MG63 (cell line): Measurements from ENCODE around the gene KAT7. TPM values are rescaled to one million over a fixed set of nuclear protein-coding genes. Genes with fewer than 3 reads are reported as not detected.

Experiments used
- DNase-seq: peaks from one replicate; pipeline ENCODE4 v3.0.0-alpha.2; 2020
- H3K27me3 ChIP-seq: fragments of 250-450 bp; sonication (Bioruptor Pico); 2 replicates; pipeline ENCODE4 v1.5.1; 2020; ENCODE audit warnings: mild to moderate bottlenecking, moderate library complexity
- H3K36me3 ChIP-seq: fragments of 250-450 bp; sonication (Bioruptor Pico); 2 replicates; pipeline ENCODE4 v1.5.1; 2020; ENCODE audit warnings: mild to moderate bottlenecking, moderate library complexity
- H3K4me3 ChIP-seq: fragments of 250-450 bp; sonication (Bioruptor Pico); 2 replicates; pipeline ENCODE4 v1.5.1; 2020; ENCODE audit warnings: mild to moderate bottlenecking, moderate library complexity
- H3K9me3 ChIP-seq: fragments of 250-450 bp; sonication (Bioruptor Pico); 2 replicates; pipeline ENCODE4 v1.5.1; 2020; ENCODE audit warnings: mild to moderate bottlenecking, moderate library complexity
- total RNA-seq: library from RNA; depleted of rRNA; stranded (reverse); fragments of >200 nt; shearing (Covaris generic); gene quantifications from 2 replicates; pipeline ENCODE4 v1.2.3, GENCODE V29; 2014; ENCODE audit warnings: low replicate concordance; rRNA removed

The KAT7 gene
- total RNA-seq = 31.0 and 40.6 TPM in 2 replicates

- Histone ChIP-seq H3K27me3 (no peaks in the 10 kb centered on the region), H3K9me3 (no peaks in the 10 kb centered on the region), H3K4me3 (peak within 1 kb of the TSS; percentile 97), H3K36me3 (peaks cover 32% of the 10 kb centered on the region)
- DNase-seq = peak; percentile 100
Measured at GRCh38 chr17:49788478-49789242, at the start of gene KAT7. KAT7 (plus strand) TSS chr17:49788681; CDS start chr17:49788835, 154 bp downstream.

- Histone ChIP-seq H3K4me3 (no peak overlapping the region), H3K27me3 (no peaks in the 10 kb centered on the region), H3K9me3 (no peaks in the 10 kb centered on the region), H3K36me3 (no peaks in the 10 kb centered on the region)
- DNase-seq = no peak
Measured at GRCh38 chr17:49739641-49740271, 48.7 kb upstream of the KAT7 start.

DNA sequence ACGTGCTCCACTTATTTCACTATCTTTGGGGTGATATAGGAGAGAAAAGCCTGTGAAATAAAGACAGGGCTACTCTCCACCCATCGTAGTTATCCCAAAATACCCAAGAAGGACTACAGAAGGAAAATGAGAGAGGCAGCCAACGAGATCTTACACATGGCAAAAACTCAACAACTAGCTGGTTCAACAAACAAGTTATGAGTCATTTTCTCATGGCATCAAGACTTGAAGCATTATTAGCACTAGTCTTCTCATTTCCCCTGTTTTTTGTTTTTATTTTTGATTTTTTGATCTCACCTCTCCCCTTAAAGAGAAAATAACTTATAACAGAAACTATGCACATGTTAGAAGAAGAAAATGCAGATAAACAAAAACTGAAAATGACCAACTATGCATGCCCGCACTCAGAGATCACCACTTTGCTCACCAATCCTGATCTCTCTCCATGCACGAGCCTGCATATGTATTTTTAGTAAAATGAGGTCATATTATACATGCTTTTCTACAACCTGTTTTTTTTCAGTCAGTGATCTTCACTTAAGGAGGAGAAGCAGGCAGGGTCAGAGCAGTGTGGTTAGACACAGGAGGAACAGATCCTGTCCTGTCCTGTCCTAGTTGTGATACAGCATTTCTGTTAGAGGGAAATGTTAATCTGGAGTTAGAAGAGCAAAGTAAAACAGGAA, 47.3 kb upstream of the KAT7 start:
- no peaks in the 10 kb centered on the region for H3K36me3 ChIP-seq
- peak; percentile 33 for DNase-seq
- no peaks in the 10 kb centered on the region for H3K27me3 ChIP-seq
- no peaks in the 10 kb centered on the region for H3K9me3 ChIP-seq
- H3K4me3 ChIP-seq = no peak overlapping the region

DNA sequence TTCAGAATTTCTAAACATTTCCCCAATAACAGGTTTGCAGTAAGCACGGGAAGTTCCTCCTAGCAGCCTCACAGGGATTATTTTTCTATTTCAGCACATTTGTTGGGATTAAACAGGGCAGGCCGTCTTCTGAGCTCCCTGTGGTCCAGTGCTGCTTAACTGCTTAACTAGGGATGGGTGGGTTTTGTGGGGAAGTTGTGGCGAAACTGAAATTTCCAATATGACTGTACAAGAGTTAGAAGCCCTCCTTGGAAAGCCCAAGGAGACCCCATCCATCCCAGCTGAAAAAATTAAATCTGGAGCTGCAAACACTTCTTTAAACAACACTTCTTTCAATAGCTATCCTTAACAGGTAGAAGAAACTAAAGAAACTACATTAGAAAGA, 46.8 kb upstream of the KAT7 start:
- DNase-seq = no peak
- Histone ChIP-seq H3K9me3 (no peaks in the 10 kb centered on the region), H3K27me3 (no peaks in the 10 kb centered on the region), H3K36me3 (no peaks in the 10 kb centered on the region), H3K4me3 (no peak overlapping the region)

- Histone ChIP-seq H3K9me3 (no peaks in the 10 kb centered on the region), H3K27me3 (no peaks in the 10 kb centered on the region), H3K4me3 (no peak overlapping the region), H3K36me3 (no peaks in the 10 kb centered on the region)
- DNase-seq = no peak
Measured at GRCh38 chr17:49742166-49742638, 46.3 kb upstream of the KAT7 start.

DNA sequence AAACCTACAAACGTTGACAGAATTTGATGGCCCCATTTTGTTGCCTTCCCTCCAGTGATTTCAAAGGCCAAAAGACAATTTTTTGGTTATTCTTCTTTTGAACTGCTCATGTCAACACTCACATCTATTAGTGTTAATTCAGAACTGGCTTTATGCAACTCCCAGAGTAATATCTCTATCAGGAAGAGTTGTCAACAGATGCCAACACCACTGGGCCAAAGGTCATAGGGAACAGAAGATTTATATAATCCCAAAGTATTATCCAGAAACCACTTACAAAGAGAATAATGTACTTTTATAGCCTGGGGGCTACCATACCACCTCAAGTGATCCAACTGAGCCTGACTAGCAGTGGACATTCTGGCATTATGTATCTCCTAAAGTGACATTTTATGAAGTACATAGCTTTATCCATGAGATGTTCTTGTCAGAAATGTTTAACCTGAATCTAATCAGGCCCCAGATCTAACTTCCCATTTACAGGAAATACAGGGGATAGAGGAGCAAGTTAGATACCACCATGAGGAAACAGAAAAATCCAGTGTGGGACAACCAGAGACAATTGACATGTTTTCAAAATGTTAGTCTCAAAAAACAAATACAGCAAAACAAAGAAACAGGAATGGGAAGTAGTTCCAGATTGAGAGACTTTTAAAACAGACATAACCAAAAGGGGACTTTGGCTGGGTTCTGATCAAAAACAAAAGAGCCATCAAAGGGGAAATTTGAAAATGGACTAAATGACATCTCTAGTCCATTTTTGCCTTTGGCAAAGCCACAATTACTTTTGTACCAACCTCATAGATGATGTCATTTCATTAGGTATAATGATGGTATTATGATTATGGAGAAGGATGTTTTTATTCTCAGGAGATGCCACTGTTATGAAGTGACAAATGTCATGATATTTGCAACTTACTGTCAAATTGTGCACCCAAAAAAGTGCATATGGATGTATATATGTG, 43.0 kb upstream of the KAT7 start:
- H3K9me3 ChIP-seq = no peaks in the 10 kb centered on the region
- H3K4me3 ChIP-seq = no peak overlapping the region

GRCh38 chr17:49746791-49747490, 41.5 kb upstream of the KAT7 start:
- Histone ChIP-seq H3K9me3 (no peaks in the 10 kb centered on the region), H3K27me3 (no peaks in the 10 kb centered on the region), H3K4me3 (no peak overlapping the region), H3K36me3 (no peaks in the 10 kb centered on the region)
- no peak for DNase-seq

More for the DNA sequence above, 43.0 kb upstream of the KAT7 start:
- no peak for DNase-seq
- H3K36me3 ChIP-seq = no peaks in the 10 kb centered on the region
- H3K27me3 ChIP-seq = no peaks in the 10 kb centered on the region

- H3K9me3 ChIP-seq = no peaks in the 10 kb centered on the region
- H3K27me3 ChIP-seq = no peaks in the 10 kb centered on the region
- DNase-seq = no peak
- H3K4me3 ChIP-seq = no peak overlapping the region
- H3K36me3 ChIP-seq = no peaks in the 10 kb centered on the region
Measured at GRCh38 chr17:49747632-49748031, 40.8 kb upstream of the KAT7 start.

DNA sequence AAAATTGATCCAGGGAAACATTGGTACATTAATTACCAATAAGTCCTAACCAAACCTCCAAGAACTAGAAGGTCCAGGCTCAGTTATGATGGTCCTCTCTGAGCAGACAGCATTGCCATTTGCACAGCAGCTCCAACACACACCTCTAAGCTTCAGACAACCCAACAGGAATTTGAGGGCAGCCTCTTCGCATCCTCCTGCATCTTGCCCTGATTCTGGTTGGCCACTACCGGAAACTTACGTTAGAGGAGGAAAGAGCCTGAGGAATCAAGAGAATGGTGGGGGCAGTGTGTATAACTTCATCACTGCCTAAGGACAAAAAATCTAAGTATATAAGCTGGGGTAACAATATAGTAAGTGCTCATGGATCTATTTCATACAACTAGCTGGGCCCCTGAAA, 40.3 kb upstream of the KAT7 start:
- no peaks in the 10 kb centered on the region for H3K9me3 ChIP-seq
- no peak overlapping the region for H3K4me3 ChIP-seq
- H3K36me3 ChIP-seq = no peaks in the 10 kb centered on the region
- no peaks in the 10 kb centered on the region for H3K27me3 ChIP-seq
- DNase-seq = no peak

GRCh38 chr17:49748791-49749190, 39.7 kb upstream of the KAT7 start:
- Histone ChIP-seq H3K36me3 (no peaks in the 10 kb centered on the region), H3K4me3 (no peak overlapping the region), H3K27me3 (no peaks in the 10 kb centered on the region), H3K9me3 (no peaks in the 10 kb centered on the region)
- DNase-seq = no peak

DNA sequence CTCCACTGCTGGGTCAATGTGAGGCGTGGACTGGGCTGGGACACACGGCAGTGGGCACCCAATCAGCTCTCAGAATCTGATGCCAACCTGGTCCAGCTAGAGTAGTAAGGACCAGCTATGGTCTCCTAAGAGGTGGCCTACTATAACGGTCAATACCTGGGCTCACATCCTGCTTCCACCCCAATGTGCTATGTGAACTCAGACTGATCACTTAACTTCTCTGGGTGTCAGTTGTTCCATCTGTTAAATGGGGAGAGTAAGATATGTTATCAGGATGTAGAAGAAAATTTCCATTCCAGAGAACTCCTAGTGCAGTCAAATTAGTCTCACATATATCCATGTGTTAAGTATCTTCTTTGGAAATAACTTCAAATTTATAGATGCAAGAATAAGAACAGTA, 38.8 kb upstream of the KAT7 start:
- Histone ChIP-seq H3K9me3 (no peaks in the 10 kb centered on the region), H3K36me3 (no peaks in the 10 kb centered on the region), H3K4me3 (no peak overlapping the region), H3K27me3 (no peaks in the 10 kb centered on the region)
- DNase-seq = no peak

GRCh38 chr17:49752508-49752907, 36.0 kb upstream of the KAT7 start:
- no peak for DNase-seq
- H3K9me3 ChIP-seq = no peaks in the 10 kb centered on the region
- H3K27me3 ChIP-seq = no peaks in the 10 kb centered on the region
- no peaks in the 10 kb centered on the region for H3K36me3 ChIP-seq
- H3K4me3 ChIP-seq = no peak overlapping the region

- Histone ChIP-seq H3K36me3 (no peaks in the 10 kb centered on the region), H3K4me3 (no peak overlapping the region), H3K27me3 (no peaks in the 10 kb centered on the region), H3K9me3 (no peaks in the 10 kb centered on the region)
- DNase-seq = no peak
Measured at GRCh38 chr17:49753959-49754391, 34.5 kb upstream of the KAT7 start.

GRCh38 chr17:49755663-49756283, 32.7 kb upstream of the KAT7 start:
- H3K4me3 ChIP-seq = no peak overlapping the region
- no peaks in the 10 kb centered on the region for H3K9me3 ChIP-seq
- H3K27me3 ChIP-seq = no peaks in the 10 kb centered on the region
- DNase-seq = no peak
- no peaks in the 10 kb centered on the region for H3K36me3 ChIP-seq

GRCh38 chr17:49756323-49757150, 31.9 kb upstream of the KAT7 start:
- H3K36me3 ChIP-seq = no peaks in the 10 kb centered on the region

More at GRCh38 chr17:49756323-49757150, 31.9 kb upstream of the KAT7 start:
- Histone ChIP-seq H3K4me3 (no peak overlapping the region), H3K27me3 (no peaks in the 10 kb centered on the region), H3K9me3 (no peaks in the 10 kb centered on the region)
- no peak for DNase-seq
